ENCODE measurements around the gene FRYL.

GRCh38 chr4:48781968-48782367 is 1.9 kb upstream of the FRYL start:
- TF ChIP-seq POLR2AphosphoS5 (IDR thresholded peaks at IDR 0.05; ENCODE audit: low read depth, low read length): no peak
- TF ChIP-seq REST (IDR thresholded peaks at IDR 0.05; ENCODE audit: insufficient read depth in 1 of 2, low read depth in 2 of 2, low read length in 2 of 2): no peak
